H54 (cell line): ENCODE results near the gene MN1.
A peak's percentile ranks its signal among the peaks of the same experiment; 100 is the strongest.

Source experiments
- DNase-seq: peaks from one replicate; pipeline ENCODE4 v3.0.0; 2011; ENCODE audit warnings: low spot score, mixed read lengths; ENCODE audit not compliant: insufficient read length
- FAIRE-seq: peaks from 3 replicates; lab custom pipeline; 2011; peaks lifted over from hg19 to GRCh38; lab: Jason Lieb, UNC
- POLR2A ChIP-seq: IDR thresholded peaks from 2 replicates; pipeline ENCODE4 v1.6.1; 2011; ENCODE audit warnings: low read depth, mild to moderate bottlenecking, low read length

MN1 gene

GRCh38 chr22:27814993-27815392 is 13.4 kb upstream of the MN1 start:
- no peak for DNase-seq
- TF ChIP-seq POLR2A = no peak
- no peak for FAIRE-seq

DNA sequence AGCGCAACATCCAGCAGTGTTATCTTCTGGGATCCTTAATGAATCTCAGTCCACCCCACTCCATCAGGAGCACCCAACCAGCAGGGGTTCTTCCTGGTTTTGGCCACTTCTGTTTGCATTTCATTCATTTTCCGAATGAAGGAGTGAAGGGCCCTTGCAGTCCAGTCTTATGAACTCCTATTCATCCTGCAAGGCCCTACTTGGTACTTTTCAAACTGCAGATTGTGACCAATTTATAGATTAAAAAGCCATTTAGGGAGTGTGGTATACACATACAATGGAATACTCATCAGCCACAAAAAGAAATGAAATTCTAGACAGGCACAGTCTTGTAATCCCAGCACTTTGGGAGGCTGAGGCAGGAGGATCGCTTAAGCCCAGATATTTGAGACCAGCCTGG is 10.2 kb upstream of the MN1 start:
- no peak for FAIRE-seq
- no peak for TF ChIP-seq POLR2A
- no peak for DNase-seq

DNA sequence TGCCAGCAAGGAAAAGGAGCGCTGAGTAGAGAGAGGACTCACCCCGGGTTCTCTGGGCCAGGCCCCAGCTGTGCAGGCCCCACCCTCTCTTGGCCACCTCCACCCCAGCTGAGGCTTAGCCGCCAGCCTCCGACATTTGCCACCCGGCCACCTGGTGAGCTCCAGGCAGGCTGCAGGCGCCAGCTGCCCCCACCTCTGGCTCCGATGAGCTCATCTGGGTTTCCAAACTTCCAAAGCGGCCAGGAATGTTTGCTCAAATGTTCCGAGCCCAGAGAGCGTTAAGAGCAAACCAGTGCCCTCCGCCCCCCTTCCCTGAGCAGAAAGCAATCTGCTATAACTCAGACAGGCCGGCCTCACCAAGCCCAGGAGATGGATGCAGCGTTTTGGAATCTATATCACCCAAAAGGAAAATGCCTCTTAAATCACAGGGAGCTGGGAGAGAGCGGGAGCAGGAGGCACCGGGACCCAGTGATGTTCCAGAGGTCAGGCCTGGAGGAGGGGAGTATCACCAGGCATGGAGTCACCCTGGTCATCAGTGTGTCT is 9.1 kb upstream of the MN1 start:
- DNase-seq (peak; percentile 53), FAIRE-seq (no peak)
- no peak for TF ChIP-seq POLR2A

DNA sequence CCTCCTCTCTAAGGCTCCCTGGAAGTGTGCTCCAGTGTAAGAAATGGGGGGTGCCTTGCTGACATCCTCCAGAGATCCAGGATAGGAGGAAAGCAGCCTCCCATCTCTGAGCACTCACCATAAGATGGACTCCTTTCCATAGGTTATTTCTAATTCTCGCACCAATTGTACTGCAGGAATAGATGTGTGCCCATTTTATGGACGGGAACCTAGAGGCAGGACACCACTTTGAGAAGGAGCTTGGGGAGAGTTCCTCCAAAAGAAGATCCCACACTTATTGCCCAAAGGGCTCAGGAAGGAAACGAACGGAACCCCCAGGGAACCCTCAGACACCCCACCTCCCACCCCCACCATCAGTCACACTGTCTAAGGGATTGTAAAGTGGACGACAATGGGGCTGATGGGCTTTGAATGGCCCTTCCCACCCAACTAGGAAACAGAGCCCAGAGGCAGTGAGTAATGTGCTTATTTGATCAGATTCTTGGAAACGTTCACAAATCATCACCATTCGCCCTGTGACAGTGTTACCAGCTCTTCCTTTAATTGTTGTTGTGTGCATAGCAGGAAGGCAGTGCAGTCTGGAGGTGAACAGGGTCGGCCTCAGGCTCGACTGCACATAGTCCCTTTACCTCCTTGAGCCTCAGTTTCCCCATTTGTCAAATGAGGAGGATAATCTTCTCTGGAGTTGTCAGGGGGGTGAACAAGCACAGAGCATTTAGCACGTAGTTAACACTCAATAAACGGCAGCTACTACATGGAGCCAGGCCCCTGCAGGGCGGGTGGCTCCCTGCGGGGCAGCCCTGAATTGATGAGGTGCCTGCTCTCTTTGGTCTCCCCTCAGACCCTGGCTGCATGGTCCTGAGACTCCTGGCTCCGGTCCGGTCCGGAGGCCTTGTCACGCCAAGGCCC is 8.4 kb upstream of the MN1 start:
- TF ChIP-seq POLR2A = no peak
- FAIRE-seq (no peak), DNase-seq (no peak)

DNA sequence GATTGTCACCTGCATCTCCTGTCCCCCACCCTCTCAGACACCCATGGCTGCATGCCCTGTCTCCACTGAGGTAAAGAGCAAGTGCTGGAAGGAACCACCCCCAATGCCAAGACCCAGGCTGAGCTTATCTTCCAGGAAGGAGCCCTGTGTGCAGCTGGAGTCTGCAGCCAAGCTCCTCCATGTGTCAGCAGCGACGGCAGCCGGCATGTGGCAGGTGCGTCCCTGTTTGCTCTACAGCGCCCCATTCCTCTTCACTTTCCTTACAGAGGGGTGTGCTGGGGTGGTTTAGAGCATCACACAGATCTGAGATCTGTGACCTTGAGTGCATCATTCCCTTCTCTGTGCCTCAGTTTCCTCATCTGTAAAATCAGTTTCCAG is 7.7 kb upstream of the MN1 start:
- FAIRE-seq (no peak), DNase-seq (no peak)

GRCh38 chr22:27808451-27809225 is 7.1 kb upstream of the MN1 start:
- TF ChIP-seq POLR2A = no peak
- no peak for FAIRE-seq
- DNase-seq = no peak

More for the DNA sequence above, 7.7 kb upstream of the MN1 start:
- TF ChIP-seq POLR2A = no peak

DNA sequence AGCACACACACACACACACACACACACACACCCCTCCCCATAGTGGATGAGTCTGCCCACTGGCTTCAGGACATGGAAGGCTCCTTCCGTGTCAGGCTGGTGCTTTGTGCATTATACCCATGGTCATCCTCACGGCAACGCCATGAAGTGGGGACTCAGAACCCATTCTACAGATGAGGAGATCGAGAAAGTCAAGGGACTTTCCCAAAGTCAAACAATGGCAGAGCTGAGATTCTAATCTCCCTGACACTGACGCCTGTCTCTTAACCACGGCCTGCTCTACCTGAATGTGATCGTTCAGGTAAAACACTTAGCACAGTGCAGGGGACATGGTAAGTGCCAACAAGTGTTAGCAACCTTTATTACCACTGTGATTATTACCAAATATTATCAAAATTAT is 4.3 kb upstream of the MN1 start:
- FAIRE-seq (no peak), DNase-seq (no peak)
- no peak for TF ChIP-seq POLR2A

DNA sequence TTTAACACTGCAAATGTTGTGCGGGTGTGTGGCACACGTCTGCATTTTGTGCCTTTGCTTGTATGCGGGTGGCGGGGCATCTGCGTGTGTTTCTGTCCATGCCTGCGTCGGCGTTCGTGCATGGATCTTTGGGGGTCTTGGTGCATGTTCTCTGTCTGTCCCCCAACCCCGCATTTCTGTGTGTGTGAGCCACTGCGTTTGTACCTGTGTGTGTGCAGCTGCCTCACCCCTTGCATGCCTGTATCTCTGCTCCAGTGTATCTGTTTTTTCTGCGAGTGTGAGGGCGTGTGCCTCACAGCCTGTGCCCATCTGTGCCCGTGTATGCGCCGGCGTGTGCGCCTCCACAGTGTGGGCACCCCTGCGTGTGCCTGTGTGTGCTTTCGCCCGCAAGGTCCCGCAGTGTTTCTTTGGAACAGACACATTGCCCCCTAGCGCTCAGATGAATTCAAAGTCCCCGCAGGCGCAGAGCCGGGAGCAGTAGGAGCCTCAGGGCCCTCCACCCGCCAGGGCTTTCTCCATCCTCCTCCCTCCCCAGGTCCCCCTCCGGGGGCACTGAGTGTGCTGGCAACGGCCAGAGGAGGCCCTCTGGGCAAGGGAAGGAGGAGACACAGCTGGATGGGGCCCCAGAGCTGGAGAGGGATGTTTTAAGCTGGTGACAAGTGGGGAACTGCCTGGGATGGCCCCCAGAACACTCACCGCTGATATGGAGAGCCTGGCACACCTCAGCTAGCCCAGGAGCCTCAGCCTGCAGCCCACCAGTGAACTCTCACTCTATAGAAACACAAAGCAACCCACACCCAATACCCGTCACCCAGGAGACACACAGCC is 3.1 kb upstream of the MN1 start:
- DNase-seq (peak; percentile 63), FAIRE-seq (no peak)
- TF ChIP-seq POLR2A = no peak

- DNase-seq = no peak
- no peak for TF ChIP-seq POLR2A
- no peak for FAIRE-seq
Measured at GRCh38 chr22:27803841-27804415, 2.4 kb upstream of the MN1 start.

DNA sequence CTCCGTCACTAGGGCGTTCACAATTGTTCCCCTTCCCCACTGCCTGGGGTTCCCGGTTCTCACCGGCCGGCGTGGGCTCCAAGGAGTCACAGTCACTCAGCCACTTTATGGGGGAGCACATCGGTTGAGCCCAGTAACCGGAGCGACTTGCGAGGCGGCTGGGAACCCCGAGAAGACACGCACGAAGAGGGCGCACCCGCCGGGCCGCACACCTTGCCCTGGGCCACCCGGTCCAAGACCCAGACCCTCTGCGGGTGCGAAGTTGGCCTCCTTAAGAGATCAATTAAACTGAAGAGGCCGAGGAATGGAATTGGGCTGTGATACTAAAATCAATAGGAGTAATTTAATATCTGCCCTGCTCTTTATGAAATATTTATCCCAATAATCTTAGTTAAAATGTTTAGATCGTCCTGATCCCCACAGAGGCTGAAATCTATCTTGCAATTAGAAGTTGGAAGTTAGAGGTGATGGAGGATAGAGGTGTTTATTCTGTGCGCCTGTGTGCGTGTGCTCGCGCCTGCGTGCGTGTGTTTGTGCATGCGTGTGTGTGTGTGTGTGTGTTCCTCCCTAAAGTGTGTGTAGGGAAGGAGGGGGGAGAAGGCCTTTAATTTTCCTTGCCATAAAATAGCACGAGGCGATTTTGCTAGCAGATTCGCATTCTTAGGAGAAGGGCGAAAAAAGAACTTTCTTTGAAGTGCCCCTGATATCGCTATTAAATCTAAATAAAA is 954 bp upstream of the MN1 start:
- FAIRE-seq = no peak
- no peak for DNase-seq
- no peak for TF ChIP-seq POLR2A

DNA sequence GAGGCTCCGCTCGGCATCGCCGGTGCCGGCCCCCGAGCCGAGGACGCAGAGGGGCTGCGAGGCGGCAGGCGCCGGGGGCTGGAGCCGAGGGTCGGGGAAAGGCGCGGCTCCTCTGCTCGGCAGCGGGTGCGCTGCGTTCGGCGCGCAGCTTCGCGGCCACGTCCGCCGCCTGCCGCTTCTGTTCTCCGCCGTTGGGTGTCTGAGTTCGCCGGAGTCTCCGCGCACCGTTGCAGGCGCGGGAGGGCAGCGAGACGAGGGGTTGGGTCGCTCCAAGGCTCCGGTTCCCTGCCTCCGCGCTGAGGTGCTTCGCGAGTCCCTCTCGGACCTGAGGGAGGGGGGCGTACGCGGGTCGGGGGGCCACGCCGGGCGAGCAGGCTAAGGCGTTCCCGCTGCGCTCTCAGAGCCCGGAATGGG is 347 bp downstream of the MN1 start:
- TF ChIP-seq POLR2A = no peak
- FAIRE-seq (no peak), DNase-seq (peak; percentile 33)

DNA sequence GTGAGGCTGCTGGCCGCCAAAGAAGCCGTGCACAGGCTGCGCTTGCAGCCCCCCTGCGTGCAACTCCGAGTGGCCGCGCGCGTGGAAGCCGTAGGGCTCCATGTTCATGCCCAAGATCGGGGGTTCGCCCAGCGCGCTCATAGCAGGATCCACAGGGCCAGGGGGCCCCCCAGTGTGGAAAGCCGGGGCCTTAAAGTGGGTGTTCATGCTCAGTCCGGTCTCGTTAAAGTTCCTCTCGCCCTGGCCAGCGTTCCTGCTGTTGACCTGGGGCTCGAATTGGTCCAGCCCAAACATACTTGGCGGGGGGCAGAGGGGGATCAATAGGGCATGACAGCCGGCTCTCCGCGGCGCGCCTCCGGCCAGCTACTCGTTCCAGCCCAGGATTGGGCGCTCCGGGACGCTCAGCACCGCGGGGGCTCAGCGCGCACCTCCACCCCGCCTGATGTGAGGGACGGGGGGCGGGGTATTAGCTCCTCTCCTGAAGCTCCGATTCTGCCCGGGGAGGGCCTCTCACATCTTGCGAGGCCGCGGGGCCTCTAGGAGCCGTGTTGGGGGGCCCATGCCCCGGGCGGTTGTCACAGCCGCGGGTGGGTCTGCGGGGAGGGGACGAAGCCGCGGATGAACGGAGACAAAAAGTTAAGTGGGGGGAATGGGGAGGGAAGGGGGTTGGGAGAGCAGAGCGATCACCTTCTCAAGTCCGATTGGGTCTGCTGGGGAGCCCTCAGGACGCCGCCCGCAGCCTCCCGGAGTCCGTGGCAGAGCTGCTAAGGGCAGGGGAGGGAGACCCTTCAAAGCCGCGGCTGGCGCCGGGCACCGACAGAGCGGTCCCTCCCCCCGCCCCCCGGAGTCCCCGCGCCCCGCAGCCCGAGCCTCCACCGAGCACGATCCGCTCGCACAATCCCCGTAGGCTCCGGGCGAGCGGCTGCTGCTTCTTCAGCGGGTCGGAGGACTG is 1.0 kb downstream of the MN1 start:
- no peak for FAIRE-seq
- no peak for TF ChIP-seq POLR2A
- DNase-seq = no peak
